EH (cell line): ENCODE results near the gene RAP1GAP.

ENCODE experiments used
- DNase-seq: peaks from one replicate; pipeline ENCODE4 v3.0.0-alpha.2; 2015; ENCODE audit warnings: low read depth

RAP1GAP gene

GRCh38 chr1:21669258-21670058, at the start of gene RAP1GAP:
Gene RAP1GAP, minus strand, starts transcription at chr1:21669357. Its CDS starts 49,325 bp downstream, at chr1:21620032.
- peak; percentile 13 for DNase-seq

- DNase-seq: no peak
These were observed 47.0 kb upstream of the RAP1GAP start for GRCh38 chr1:21716169-21716568.

DNA sequence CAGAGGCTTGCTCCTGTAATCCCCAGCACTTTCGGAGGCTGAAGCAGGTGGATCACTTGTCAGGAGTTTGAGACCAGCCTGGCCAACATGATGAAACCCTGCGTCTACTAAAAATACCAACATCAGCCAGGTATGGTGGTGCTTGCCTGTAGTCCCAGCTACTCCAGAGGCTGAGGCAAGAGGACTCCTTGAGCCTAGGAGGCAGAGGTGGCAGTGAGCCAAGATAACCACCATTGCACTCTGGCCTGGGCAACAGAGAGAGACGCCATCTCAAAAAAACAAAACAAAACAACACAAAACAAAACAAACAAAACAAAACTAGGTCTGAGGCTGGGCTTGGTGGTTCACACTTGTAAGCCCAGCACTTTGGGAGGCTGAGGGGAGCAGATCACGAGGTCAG, 38.7 kb upstream of the RAP1GAP start:
- DNase-seq: no peak

DNA sequence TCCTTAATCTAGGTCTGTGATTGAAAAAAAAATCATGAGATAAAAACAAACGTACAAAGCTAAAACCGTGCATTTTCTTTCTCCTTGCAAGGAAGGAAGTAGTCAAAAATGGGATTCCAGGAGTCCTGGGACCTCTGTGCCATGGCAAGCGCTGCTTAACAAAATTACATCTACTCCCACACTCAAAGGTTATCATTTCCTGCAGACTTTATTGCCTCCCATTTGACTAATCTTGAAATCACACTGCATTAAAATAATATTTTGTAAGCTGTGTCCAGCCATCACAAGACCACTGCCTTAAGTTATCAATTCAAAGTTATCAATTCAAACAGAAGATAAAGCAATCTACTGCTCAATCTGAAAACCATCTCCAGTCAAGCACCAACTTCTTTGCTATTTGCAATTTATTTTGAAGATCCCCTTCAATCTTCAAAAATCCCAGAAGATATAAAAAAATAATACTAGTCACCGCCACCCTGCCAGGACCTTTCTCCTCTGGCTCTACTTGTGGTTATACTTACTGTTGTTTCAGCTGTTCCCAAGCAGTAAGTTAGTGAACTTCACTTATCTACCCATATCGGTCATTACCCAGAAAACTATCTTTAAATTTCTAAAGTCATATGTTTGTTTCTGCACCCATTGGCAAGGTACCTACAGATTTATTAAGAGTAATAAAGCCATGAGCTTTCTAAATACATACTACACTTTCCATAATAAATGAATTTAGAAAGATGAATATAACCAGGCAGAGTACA, 38.1 kb upstream of the RAP1GAP start:
- DNase-seq: no peak

GRCh38 chr1:21706151-21706835, 37.1 kb upstream of the RAP1GAP start:
- DNase-seq: peak; percentile 32

DNA sequence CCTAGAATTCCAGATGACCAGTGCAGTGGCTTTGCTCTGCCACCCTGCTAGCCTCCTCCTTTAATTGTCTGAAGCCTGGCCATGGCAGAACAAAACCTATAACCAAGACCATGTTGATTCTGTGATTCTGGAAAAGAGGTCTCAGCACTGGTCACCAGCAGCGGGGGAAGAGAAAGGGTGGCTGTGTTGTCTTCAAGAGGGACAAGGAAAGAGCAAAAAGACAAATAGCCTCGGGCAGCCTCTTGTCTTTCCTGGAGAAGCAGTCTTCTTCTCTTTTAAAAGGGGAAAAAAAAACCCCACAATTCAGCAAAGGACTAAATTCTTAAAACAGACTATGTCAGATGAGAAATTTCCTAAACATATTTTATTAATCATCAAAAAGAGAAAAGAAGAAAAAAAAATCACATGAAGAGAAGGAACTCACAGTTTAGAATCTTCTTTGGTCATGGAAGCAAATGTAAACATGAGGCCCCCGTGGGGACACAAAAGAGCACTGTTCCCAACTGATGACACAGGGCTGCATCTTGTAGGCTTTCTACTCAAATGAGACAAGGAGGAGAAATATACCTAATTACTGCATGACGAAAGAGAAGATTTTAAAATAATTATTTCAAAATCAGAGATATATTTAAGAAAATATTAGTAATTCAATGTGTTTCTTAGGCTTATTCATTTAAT, 36.3 kb upstream of the RAP1GAP start:
- DNase-seq: no peak

GRCh38 chr1:21704145-21704544, 35.0 kb upstream of the RAP1GAP start:
- no peak for DNase-seq

DNA sequence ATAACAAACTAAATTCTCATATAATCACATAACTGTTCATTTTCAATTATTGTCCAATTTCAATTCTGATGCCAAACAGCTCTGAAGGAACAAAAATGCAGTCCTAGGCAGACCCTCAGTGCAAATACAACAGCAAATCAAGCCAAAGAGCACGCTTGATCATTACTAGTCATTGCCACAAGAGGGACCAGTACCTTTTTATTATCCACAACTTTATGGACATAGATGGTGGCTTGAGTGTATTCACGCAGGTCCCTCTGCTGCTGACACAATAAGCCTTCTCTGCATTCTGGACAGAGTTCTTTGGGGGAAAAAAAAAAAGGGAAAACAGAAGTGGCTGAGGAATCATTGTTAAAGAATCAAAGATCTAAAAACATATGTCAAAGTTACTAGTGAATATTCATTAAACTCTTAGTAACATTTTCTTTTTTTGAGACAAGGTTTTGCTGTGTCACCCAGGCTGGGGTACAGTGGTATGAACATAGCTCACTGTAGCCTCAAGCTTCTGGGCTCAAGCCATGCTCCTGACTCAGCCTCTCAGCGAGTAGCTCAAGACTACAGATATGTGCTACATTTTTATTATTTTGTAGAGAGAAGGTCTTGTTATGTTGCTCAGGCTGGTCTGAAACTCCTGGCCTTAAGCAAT, 34.3 kb upstream of the RAP1GAP start:
- peak; percentile 92 for DNase-seq

DNA sequence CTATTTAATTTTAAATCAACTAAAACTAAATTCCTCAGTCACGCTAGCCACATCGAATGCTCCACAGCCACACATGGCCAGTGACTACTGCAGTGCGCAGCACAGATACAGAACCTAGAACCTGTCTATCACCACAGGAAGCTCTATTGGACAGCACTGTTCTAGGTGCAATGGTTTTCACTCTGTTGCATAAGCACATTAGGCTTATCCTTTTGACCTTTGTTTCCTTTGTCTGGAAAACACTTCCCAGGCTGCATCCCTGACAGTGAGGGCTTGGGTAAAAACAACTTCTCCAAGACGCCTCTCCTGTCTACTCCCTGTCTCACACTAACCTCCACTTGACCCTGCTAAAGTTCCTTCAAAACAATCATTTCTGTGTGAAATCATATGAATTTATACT, 33.6 kb upstream of the RAP1GAP start:
- DNase-seq: no peak

DNA sequence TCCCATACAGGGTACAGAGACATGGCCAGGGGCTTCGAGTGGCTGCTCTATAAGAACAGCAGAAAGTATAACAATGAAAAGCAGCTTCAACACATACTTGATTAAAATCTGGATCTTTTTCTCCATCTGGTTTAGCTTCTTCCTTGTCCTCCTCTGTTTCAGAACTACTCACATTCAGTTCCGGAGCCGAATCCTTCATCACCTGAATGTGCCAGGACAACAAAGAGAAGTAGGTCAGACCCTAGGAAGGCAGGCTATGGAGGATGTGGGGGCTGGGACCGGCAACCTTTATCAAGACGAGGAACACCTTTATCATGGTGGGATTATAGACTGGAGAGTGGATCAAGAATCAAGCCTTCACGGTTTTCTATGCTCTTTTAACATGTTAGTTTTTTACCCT, 32.2 kb upstream of the RAP1GAP start:
- no peak for DNase-seq

- DNase-seq: no peak
These were observed 30.9 kb upstream of the RAP1GAP start for GRCh38 chr1:21700094-21700493.

DNA sequence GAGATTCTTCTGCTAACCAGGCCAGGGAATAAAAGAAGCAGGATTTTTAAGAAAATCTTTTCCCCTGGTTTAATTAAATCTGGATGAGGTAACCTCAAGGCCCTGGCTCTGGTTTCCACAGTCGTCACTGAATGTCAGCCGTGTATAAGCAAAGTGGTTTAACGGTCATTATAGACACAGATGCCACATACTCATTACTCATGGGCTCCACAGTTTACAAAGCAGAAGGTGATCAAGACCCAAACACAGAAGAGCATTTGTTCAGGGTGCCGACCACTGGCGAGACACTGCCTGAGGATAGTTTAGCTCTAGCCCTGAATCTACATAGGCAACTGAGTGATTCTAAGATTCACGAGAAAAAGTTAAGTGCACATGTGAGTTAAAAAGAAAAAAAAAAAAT, 27.8 kb upstream of the RAP1GAP start:
- DNase-seq: no peak

GRCh38 chr1:21693732-21694131, 24.6 kb upstream of the RAP1GAP start:
- peak; percentile 35 for DNase-seq

GRCh38 chr1:21691739-21692138, 22.6 kb upstream of the RAP1GAP start:
- DNase-seq: no peak

GRCh38 chr1:21689661-21690372, 20.7 kb upstream of the RAP1GAP start:
- DNase-seq: no peak

DNA sequence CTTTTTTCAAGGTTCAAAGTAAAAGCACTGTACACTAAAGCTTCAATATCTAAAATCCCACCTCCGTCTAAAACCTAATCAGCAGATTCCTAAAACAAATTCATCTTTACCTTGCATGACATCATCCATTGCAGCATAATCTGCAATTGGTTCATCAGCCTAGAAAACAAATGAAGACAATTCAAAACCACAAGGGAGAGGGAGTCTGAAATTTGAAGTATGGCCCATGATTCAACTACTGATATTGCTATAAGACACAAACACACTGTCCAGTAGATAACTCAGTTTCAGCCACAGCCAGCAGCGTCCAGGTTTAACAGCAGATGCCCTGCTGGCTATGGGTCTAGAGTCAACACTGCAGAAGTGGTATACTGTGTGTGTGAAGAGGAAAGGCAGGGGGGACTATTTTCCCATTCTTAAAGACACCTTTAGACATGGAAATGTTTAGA, 17.9 kb upstream of the RAP1GAP start:
- no peak for DNase-seq

GRCh38 chr1:21685946-21686678, 17.0 kb upstream of the RAP1GAP start:
- no peak for DNase-seq

DNA sequence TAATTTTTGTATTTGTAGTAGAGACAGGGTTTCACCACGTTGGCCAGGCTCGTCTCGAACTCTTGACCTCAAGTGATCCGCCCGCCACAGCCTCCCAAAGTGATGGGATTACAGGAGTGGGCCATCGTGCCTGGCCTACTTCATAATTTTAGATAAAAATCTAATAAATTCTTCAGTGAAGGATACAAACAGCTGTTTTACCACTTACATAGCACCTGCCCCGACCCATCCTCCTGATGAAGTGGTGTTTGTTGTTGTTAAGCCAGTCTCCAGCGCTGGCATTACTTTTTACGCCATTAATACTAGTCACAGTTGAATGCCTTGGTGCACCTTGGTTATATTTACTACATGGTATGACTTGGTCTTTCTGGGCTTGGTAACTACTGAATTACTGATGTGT, 12.3 kb upstream of the RAP1GAP start:
- DNase-seq: no peak

GRCh38 chr1:21680918-21681317, 11.8 kb upstream of the RAP1GAP start:
- DNase-seq: peak; percentile 83

GRCh38 chr1:21680381-21680780, 11.2 kb upstream of the RAP1GAP start:
- DNase-seq: no peak
